Muscle layer of colon (tissue), 2 donors: ENCODE data around the gene MGAT5.

ENCODE experiments used
- H3K27ac ChIP-seq: one replicate; pipeline ENCODE4 v1.7.0; 2013; ENCODE audit warnings: low read depth, mild to moderate bottlenecking, low read length, moderate library complexity
- H3K27me3 ChIP-seq, 2 donors: one replicate each; pipeline ENCODE4 v1.7.0; 2013; ENCODE audit warnings: low read length in 2 of 2, mild to moderate bottlenecking in 2 of 2; ENCODE audit not compliant: insufficient read depth in 2 of 2, control insufficient read depth in 1 of 2
- H3K36me3 ChIP-seq: one replicate; pipeline ENCODE4 v1.7.0; 2013; ENCODE audit warnings: mild to moderate bottlenecking, low read length; ENCODE audit not compliant: insufficient read depth
- H3K4me1 ChIP-seq: one replicate; pipeline ENCODE4 v1.7.0; 2013; ENCODE audit warnings: mild to moderate bottlenecking, low read length; ENCODE audit not compliant: insufficient read depth
- H3K4me3 ChIP-seq, 2 donors: one replicate each; pipeline ENCODE4 v1.7.0; 2013; ENCODE audit warnings: low read length in 2 of 2, low read depth in 1 of 2, mild to moderate bottlenecking in 1 of 2, moderate library complexity in 1 of 2
- H3K9ac ChIP-seq: one replicate; pipeline ENCODE4 v1.7.0; 2013; ENCODE audit warnings: low read length
- H3K9me3 ChIP-seq: one replicate; pipeline ENCODE4 v1.7.0; 2013; ENCODE audit warnings: mild to moderate bottlenecking, low read length
- donor health status: abdominal sarcoma.
- donor health status: Adenocarcinoma of cecum.

The MGAT5 gene

GRCh38 chr2:134310107-134311079 lies 56.5 kb downstream of the MGAT5 start:
- Histone ChIP-seq H3K27me3 (no peaks in the 10 kb centered on the region), H3K9me3 (no peaks in the 10 kb centered on the region), H3K36me3 (no peaks in the 10 kb centered on the region), H3K4me3 (no peak overlapping the region), H3K27ac (no peak overlapping the region), H3K9ac (no peak overlapping the region), H3K4me1 (peaks cover 14% of the 10 kb centered on the region)

- H3K4me1 ChIP-seq: peaks cover 14% of the 10 kb centered on the region
- no peak overlapping the region for H3K4me3 ChIP-seq
- no peak overlapping the region for H3K27ac ChIP-seq
Observed at GRCh38 chr2:134312482-134312881, 58.6 kb downstream of the MGAT5 start.

GRCh38 chr2:134314202-134314601 lies 60.3 kb downstream of the MGAT5 start:
- H3K27me3 ChIP-seq: no peaks in the 10 kb centered on the region
- H3K36me3 ChIP-seq: peaks cover 5% of the 10 kb centered on the region
- H3K27ac ChIP-seq: no peak overlapping the region
- H3K9me3 ChIP-seq: no peaks in the 10 kb centered on the region
- H3K9ac ChIP-seq: no peak overlapping the region
- no peak overlapping the region for H3K4me3 ChIP-seq
- peaks cover 14% of the 10 kb centered on the region for H3K4me1 ChIP-seq

More at GRCh38 chr2:134312482-134312881, 58.6 kb downstream of the MGAT5 start:
- no peaks in the 10 kb centered on the region for H3K36me3 ChIP-seq
- H3K27me3 ChIP-seq: no peaks in the 10 kb centered on the region
- no peaks in the 10 kb centered on the region for H3K9me3 ChIP-seq
- H3K9ac ChIP-seq: no peak overlapping the region

- Histone ChIP-seq H3K9ac (no peak overlapping the region), H3K27ac (no peak overlapping the region), H3K4me1 (peaks cover 14% of the 10 kb centered on the region), H3K36me3 (peaks cover 5% of the 10 kb centered on the region), H3K9me3 (no peaks in the 10 kb centered on the region), H3K27me3 (no peaks in the 10 kb centered on the region), H3K4me3 (no peak overlapping the region)
Observed at GRCh38 chr2:134314681-134315368, 61.0 kb downstream of the MGAT5 start.

DNA sequence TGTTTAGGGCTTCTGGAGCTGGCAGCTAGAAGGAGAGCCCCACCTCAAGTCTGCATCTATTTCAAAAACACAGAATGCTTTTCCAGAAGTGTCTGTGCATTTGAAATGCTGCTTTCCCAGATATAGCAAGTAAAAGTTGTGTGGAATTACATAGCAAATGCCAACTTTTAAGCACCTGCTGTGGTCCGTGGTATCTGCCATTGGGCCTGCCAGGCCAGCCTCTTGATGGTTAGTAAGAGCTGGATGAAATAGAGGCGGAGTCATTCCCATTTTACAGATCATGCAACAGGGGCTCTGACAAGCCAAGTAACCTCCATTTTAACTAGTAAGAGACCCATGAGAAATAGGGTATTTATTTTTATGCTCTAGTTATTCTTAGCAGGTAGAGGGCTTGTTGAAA lies 61.6 kb downstream of the MGAT5 start:
- no peaks in the 10 kb centered on the region for H3K9me3 ChIP-seq
- H3K4me1 ChIP-seq: peaks cover 14% of the 10 kb centered on the region
- no peak overlapping the region for H3K4me3 ChIP-seq
- H3K27ac ChIP-seq: no peak overlapping the region
- H3K9ac ChIP-seq: no peak overlapping the region
- H3K36me3 ChIP-seq: peaks cover 5% of the 10 kb centered on the region
- no peaks in the 10 kb centered on the region for H3K27me3 ChIP-seq

- Histone ChIP-seq H3K4me1 (peaks cover 2% of the 10 kb centered on the region), H3K4me3 (no peak overlapping the region), H3K27me3 (no peaks in the 10 kb centered on the region), H3K36me3 (peaks cover 5% of the 10 kb centered on the region), H3K27ac (no peak overlapping the region), H3K9ac (no peak overlapping the region), H3K9me3 (no peaks in the 10 kb centered on the region)
Observed at GRCh38 chr2:134319596-134320254, 65.9 kb downstream of the MGAT5 start.

DNA sequence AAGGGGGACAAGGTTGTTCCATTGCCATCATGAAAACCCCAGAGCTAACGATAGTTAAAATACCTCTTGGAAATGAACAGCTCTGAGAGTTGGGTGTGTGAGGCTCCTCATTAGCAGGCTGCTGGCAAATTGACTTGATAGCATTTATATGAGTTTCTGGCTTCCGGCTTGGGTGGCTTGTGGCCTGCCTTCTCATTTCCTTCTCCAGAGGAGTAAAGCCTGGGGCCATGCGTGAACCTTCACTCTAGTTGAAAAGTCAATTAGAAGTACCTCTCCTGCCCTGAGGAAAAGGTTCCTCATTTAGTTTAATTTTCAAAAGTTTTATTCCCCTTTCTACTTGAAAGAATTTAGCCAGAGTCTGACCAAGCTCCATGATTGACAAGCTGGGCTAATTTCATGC lies 67.1 kb downstream of the MGAT5 start:
- Histone ChIP-seq H3K36me3 (peaks cover 5% of the 10 kb centered on the region), H3K9ac (no peak overlapping the region), H3K9me3 (no peaks in the 10 kb centered on the region), H3K27me3 (no peaks in the 10 kb centered on the region), H3K27ac (no peak overlapping the region), H3K4me1 (no peaks in the 10 kb centered on the region), H3K4me3 (no peak overlapping the region)

GRCh38 chr2:134323777-134324176 lies 69.9 kb downstream of the MGAT5 start:
- H3K36me3 ChIP-seq: peaks cover under 1% of the 10 kb centered on the region
- no peak overlapping the region for H3K9ac ChIP-seq
- no peaks in the 10 kb centered on the region for H3K27me3 ChIP-seq
- no peak overlapping the region for H3K27ac ChIP-seq
- no peaks in the 10 kb centered on the region for H3K9me3 ChIP-seq
- no peaks in the 10 kb centered on the region for H3K4me1 ChIP-seq
- H3K4me3 ChIP-seq: no peak overlapping the region

DNA sequence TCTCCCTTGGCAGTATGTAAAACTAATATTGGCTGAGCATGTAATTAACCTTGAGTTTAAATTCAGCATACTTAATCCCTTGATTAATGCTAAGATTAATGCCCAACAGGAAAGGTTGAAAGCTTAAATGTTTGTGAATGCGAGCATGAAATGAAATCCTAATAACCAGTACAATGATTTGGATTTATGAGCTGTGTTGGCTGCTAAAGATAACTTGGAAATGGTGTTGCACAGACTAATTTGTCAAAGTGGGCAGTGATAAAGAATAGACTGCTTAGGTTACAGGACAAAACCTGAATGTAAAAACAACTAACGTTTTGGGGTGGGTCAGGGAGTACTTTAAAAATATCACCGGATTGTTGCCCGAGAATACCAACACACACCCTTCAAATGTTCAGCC lies 70.6 kb downstream of the MGAT5 start:
- H3K36me3 ChIP-seq: no peaks in the 10 kb centered on the region
- no peak overlapping the region for H3K4me3 ChIP-seq
- no peak overlapping the region for H3K27ac ChIP-seq
- no peaks in the 10 kb centered on the region for H3K27me3 ChIP-seq
- no peaks in the 10 kb centered on the region for H3K4me1 ChIP-seq
- H3K9me3 ChIP-seq: no peaks in the 10 kb centered on the region
- H3K9ac ChIP-seq: no peak overlapping the region

DNA sequence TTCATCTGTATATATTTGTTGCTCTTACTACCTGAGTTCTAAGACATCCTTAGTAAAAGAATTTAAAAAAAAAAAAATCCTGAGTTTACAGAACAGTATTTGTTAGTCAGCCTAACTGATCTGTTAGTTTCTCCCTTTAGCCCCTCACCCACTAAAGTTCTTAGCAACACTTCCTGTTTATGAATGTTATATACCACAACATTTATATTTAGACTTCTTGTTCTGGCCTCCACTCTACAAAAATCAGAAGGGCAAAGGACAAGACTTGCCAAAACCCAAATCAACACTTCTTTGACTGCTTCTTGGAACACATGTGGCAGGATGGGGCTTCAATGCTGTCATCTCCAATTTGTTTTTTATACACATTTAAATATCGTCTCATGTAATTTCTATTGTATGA lies 71.1 kb downstream of the MGAT5 start:
- H3K27ac ChIP-seq: no peak overlapping the region
- H3K9me3 ChIP-seq: no peaks in the 10 kb centered on the region
- H3K27me3 ChIP-seq: no peaks in the 10 kb centered on the region
- no peaks in the 10 kb centered on the region for H3K36me3 ChIP-seq
- H3K9ac ChIP-seq: no peak overlapping the region
- no peaks in the 10 kb centered on the region for H3K4me1 ChIP-seq
- H3K4me3 ChIP-seq: no peak overlapping the region

GRCh38 chr2:134325696-134326095 lies 71.8 kb downstream of the MGAT5 start:
- no peak overlapping the region for H3K4me3 ChIP-seq
- no peak overlapping the region for H3K27ac ChIP-seq
- H3K27me3 ChIP-seq: no peaks in the 10 kb centered on the region
- no peaks in the 10 kb centered on the region for H3K4me1 ChIP-seq
- no peaks in the 10 kb centered on the region for H3K36me3 ChIP-seq
- no peaks in the 10 kb centered on the region for H3K9me3 ChIP-seq
- no peak overlapping the region for H3K9ac ChIP-seq
